GM06990 (cell line): ENCODE data around the gene SLC12A7.

Source experiments
- DNase-seq: peaks from one replicate; pipeline ENCODE4 v3.0.0-alpha.2; 2011; ENCODE audit not compliant: insufficient read length; ENCODE audit errors: extremely low read depth
- H3K27me3 ChIP-seq: replicated peaks from 2 replicates; pipeline ENCODE4 v1.6.0; 2011; ENCODE audit warnings: low read length; ENCODE audit not compliant: control insufficient read depth, insufficient read depth
- H3K36me3 ChIP-seq: 2 replicates; pipeline ENCODE4 v1.5.1; 2011; ENCODE audit warnings: low read length; ENCODE audit not compliant: control insufficient read depth, insufficient read depth
- H3K4me3 ChIP-seq: replicated peaks from 2 replicates; pipeline ENCODE4 v1.5.1; 2011; ENCODE audit warnings: low read depth, mild to moderate bottlenecking, control low read depth, low read length
- CTCF ChIP-seq: IDR thresholded peaks from 2 replicates; pipeline ENCODE4 v1.5.1; 2011; ENCODE audit warnings: low read length, control low read depth, mild to moderate bottlenecking, inconsistent platforms; ENCODE audit not compliant: insufficient read depth, poor library complexity, severe bottlenecking

The SLC12A7 gene

DNA sequence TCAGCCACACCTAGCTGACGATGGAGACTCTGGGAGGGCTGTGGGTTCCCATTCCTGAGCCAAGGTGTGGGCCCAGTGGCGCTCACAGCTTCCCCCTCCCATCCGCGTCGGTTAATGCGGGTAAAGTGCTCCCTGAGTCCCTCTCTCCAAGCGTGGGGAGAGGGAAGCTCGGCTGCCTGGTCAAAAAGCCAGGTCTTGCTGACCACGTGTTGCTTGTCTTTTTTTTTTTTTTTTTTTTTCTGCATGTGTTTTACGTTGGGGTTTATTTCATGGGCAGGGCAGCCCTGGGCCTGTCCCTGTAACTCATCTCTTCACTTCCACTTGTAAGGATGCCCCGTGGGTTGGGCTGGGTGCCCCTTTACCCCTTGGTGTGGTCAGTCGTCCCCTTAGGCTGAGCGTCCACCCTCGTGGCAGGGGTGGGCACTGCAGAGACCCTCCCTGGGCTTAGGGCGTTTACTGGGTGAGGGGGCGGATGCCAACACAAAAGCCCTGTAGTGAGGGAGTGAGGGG, 91.4 kb downstream of the SLC12A7 start:
- no peak for TF ChIP-seq CTCF
- Histone ChIP-seq H3K36me3 (no peaks in the 10 kb centered on the region), H3K4me3 (no peak overlapping the region), H3K27me3 (no peaks in the 10 kb centered on the region)
- no peak for DNase-seq

GRCh38 chr5:1019001-1019905, 92.6 kb downstream of the SLC12A7 start:
- no peaks in the 10 kb centered on the region for H3K27me3 ChIP-seq
- no peaks in the 10 kb centered on the region for H3K36me3 ChIP-seq
- no peak overlapping the region for H3K4me3 ChIP-seq
- no peak for TF ChIP-seq CTCF
- no peak for DNase-seq

DNA sequence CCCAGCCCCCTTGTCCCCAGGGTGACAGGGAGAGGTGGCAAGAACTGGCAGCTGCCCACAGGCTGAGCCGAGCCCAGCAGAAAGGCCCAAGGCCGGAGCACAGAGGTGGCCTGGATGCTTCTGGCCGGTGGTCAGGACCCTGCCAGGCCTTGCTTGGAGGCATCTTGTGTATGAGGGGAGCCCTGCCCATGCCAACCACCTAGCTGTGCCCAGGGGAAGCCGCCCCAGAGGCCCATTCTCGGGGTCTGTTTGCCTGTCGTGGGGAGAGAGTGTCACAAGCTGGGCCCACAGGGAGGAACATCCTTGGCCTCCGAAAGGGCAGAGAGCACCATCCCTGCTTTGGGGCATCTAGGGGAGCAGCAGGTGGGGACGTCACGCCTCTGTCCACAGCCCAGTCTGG, 93.3 kb downstream of the SLC12A7 start:
- no peak for TF ChIP-seq CTCF
- no peaks in the 10 kb centered on the region for H3K27me3 ChIP-seq

DNA sequence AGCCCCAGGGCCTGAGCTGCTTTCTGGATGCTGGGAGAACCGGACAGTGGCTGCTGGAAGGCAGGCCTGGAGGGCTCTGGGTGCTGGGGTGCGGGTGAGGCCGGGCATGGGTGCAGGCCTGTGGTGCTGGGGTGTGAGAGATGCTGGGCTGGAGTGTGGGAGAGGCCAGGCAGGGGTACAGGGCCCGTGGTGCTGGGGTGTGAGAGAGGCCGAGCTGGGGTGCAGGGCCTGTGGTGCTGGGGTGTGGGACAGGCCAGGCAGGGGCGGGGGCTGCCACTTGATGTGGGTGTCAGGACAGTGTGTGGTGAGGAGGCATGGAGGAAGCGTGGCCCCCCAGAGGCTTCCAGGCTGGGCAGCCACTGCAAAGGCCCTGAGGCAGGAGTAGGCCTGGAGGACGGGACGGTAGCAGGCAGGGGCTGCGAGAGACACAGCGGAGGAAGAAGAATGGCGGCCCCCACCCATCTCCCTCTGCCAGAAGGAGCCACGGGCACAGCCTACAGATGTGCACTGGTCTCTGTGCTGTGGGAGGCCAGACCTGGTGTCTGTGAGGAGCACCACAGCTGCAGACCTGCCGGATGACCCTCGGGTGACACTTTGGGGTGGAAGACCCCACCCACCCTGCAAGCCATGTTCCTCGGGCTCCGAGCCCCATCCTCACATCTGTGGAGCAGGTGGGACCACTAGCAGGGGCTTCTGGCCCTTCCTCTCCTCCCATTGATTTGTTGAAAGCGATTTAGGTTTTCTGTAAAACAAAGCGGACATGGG, 94.0 kb downstream of the SLC12A7 start:
- DNase-seq, result no peak
- H3K36me3 ChIP-seq, result no peaks in the 10 kb centered on the region
- H3K4me3 ChIP-seq, result no peak overlapping the region
- no peaks in the 10 kb centered on the region; the same call in 1 of the 2 replicates for H3K27me3 ChIP-seq
- no peak for TF ChIP-seq CTCF

More for the DNA sequence above, 93.3 kb downstream of the SLC12A7 start:
- Histone ChIP-seq H3K4me3 (no peak overlapping the region), H3K36me3 (no peaks in the 10 kb centered on the region)
- DNase-seq, result no peak

DNA sequence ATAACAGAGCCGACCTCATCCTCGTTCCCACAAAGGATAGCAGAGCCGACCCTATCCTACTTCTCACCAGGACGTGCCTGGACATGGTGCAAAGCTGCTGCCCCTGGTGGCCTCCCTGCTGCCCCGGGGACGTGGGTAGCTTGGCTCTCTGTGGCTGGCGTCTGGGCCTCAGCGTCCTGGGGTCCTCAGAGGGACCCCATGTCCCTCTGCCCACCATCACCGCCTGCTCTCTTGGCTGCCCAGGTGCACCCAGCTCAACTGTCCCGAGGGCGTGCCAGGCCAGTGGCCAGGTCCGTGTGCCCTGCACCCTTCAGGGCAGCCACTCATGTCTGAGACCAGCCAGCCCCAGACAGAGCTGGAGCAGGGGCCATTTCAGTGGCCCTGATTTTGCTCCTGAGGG, 94.8 kb downstream of the SLC12A7 start:
- no peaks in the 10 kb centered on the region for H3K36me3 ChIP-seq
- no peaks in the 10 kb centered on the region; the same call in 1 of the 2 replicates for H3K27me3 ChIP-seq
- no peak for TF ChIP-seq CTCF
- no peak overlapping the region for H3K4me3 ChIP-seq
- DNase-seq, result no peak
